Activated CD4-positive, alpha-beta T cell treated with anti-CD3 and anti-CD28 coated beads for 36 hours (primary cell): Measurements from ENCODE around the gene UNC5C. TPM values are rescaled to one million over a fixed set of nuclear protein-coding genes. Genes with fewer than 3 reads are reported as not detected.
"Not testable (repeated sequence)": the region's sequence is repeated elsewhere in the genome, so short reads cannot be mapped to it uniquely, and the experiment has no call there.

Source experiments
- ATAC-seq: fragments of 200-7000 bp; cut with Tn5 transposase; one replicate; pipeline ENCODE4 v1.10.0; 2021; ENCODE audit warnings: mild to moderate bottlenecking, moderate library complexity
- CTCF ChIA-PET: fragments of 350-600 bp; sonication (Branson Sonifier 250); formaldehyde crosslinking; loops from one replicate; lab custom pipeline; 2021; ENCODE audit warnings: antibody characterized with exemption; lab: Charles Lee
- POLR2A ChIA-PET: fragments of 350-600 bp; sonication (Branson Sonifier 250); formaldehyde crosslinking; loops from one replicate; lab custom pipeline; 2021; ENCODE audit warnings: antibody characterized with exemption, inconsistent platforms; lab: Charles Lee
- DNase-seq: peaks from one replicate; pipeline ENCODE4 v3.0.0-alpha.2; 2020
- H3K27ac Mint-ChIP-seq: one replicate; pipeline ENCODE4 v1.8.0; 2021; ENCODE audit warnings: mixed read lengths
- H3K27me3 Mint-ChIP-seq: one replicate; pipeline ENCODE4 v1.8.0; 2021; ENCODE audit warnings: mixed read lengths
- H3K36me3 Mint-ChIP-seq: one replicate; pipeline ENCODE4 v1.8.0; 2021; ENCODE audit warnings: low read depth, mixed read lengths
- H3K4me1 Mint-ChIP-seq: one replicate; pipeline ENCODE4 v1.8.0; 2021; ENCODE audit warnings: mixed read lengths
- H3K4me3 Mint-ChIP-seq: one replicate; pipeline ENCODE4 v1.8.0; 2021; ENCODE audit warnings: mild to moderate bottlenecking, moderate library complexity, mixed read lengths
- H3K9me3 Mint-ChIP-seq: one replicate; pipeline ENCODE4 v1.8.0; 2021; ENCODE audit warnings: low read depth, mixed read lengths
- intact Hi-C, 2 experiments: fragments of 100-400 bp; cut with DNase I in 1 of 2; cut with micrococcal nuclease in 1 of 2; formaldehyde crosslinking; loops; one replicate each; pipeline versions ENCODE4 v1.14.2 to v1.15.1; 2022 to 2024; cut with DNase I, micrococcal nuclease
- total RNA-seq, 2 experiments: library from RNA; stranded (reverse); gene quantifications; one replicate each; pipeline ENCODE4 v1.2.3, GENCODE V29; 2021

UNC5C gene
- total RNA-seq, 2 experiments from 2014 or later = 0.07 TPM; not detected in 1

DNA sequence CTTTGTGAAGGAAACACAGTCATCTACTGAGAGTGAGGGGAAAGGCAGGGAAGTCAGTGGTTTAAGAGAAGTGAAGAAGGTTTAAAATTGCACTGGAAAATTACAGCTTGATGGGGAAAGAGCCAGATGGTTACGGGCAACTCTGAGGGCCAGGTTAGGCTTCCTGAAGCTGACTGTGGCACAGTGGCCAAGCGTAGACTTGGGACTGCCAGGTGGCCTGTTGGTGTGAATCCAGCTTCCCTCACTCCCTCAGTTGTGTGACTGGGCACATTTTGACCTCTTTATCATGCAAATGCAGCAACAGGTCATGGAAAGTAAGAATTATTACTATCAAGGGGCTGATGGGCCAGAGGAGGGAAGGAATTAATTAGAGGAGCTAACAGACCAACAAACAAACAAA lies 390.1 kb downstream of the UNC5C start:
- intact Hi-C loops = loop anchor here in 1 of 2 experiments (5.0 kb wide), 1 partner anchor 1194 kb away; no protein-coding TSS in a partner anchor
- Mint-ChIP-seq H3K4me1 (peaks cover 12% of the 10 kb centered on the region), H3K9me3 (no peaks in the 10 kb centered on the region), H3K27ac (no peak overlapping the region), H3K36me3 (no peaks in the 10 kb centered on the region), H3K27me3 (no peaks in the 10 kb centered on the region), H3K4me3 (no peak overlapping the region)
- DNase-seq = no peak
- no peak for ATAC-seq
- ChIA-PET CTCF (interaction anchor here (1.1 kb wide), 1 partner anchor 8 kb away, joined by 5 read pairs; no protein-coding TSS in a partner anchor), POLR2A (no interaction called here)

DNA sequence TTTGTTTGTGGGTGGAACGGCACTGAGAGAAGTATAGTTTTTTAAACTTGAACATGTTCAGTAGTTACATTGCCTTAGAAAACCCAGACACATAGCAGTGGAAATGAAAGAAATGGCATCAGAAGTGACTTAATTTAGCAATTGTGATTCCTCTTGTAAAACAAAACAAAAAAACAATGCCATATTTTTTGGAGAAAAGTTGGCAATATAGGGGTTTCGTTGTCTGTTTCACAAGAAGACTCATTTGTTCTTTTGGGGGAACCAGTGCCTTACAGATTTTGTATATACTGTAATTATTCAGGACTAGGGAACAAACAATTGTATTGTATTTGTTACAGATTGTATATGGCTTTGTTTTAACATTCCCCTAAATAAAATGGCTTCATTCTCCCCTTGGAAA lies 390.7 kb downstream of the UNC5C start:
- ChIA-PET POLR2A (no interaction called here), CTCF (no interaction called here)

DNA sequence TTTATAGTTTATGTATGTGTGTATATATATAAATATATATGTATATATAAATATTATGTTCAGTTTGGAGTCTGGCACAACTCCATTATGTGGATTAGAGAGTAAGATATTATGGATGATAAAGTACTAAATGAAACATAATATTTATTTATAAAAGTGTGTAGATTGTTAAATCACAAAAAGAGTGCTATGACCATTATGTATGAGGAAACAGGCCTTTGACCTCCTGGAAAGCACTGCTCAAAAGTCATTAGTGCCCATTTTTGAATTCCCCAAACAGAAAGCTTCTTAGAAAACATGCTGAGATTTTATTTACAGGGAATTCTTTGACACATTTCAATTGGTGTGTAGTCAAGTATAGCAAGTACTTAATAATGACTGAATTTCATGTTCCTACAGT lies 391.2 kb downstream of the UNC5C start:
- DNase-seq (no peak), ATAC-seq (no peak)
- intact Hi-C loops = loop anchor here in 1 of 2 experiments (5.0 kb wide), 1 partner anchor 1195 kb away; no protein-coding TSS in a partner anchor
- Mint-ChIP-seq H3K4me1 (peaks cover 12% of the 10 kb centered on the region), H3K4me3 (no peak overlapping the region), H3K9me3 (no peaks in the 10 kb centered on the region), H3K27me3 (no peaks in the 10 kb centered on the region), H3K36me3 (no peaks in the 10 kb centered on the region), H3K27ac (no peak overlapping the region)
- ChIA-PET CTCF (no interaction called here), POLR2A (no interaction called here)

More for the DNA sequence above, 390.7 kb downstream of the UNC5C start:
- H3K4me3 Mint-ChIP-seq = no peak overlapping the region
- ATAC-seq (no peak), DNase-seq (no peak)
- intact Hi-C loops = loop anchor here in 1 of 2 experiments (5.0 kb wide), 1 partner anchor 1194 kb away; no protein-coding TSS in a partner anchor
- H3K9me3 Mint-ChIP-seq = no peaks in the 10 kb centered on the region
- H3K36me3 Mint-ChIP-seq = no peaks in the 10 kb centered on the region
- peaks cover 12% of the 10 kb centered on the region for H3K4me1 Mint-ChIP-seq
- no peaks in the 10 kb centered on the region for H3K27me3 Mint-ChIP-seq
- no peak overlapping the region for H3K27ac Mint-ChIP-seq

DNA sequence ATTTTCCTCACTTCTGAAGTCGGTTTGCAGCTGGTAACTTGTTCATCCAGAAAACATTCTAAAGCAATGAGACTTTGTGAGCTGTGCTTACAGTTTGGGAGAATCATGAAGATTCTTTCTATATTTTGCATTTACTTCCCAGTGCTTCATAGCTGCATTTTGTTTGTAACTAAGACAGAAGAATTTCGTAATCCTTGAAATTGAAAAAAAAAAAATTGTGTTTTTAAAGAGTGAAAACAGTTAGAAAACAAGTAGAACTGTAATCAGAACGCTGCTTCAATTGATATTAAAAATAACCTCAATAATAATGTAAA lies 392.4 kb downstream of the UNC5C start:
- Mint-ChIP-seq H3K4me1 (peaks cover 12% of the 10 kb centered on the region), H3K4me3 (no peak overlapping the region), H3K9me3 (no peaks in the 10 kb centered on the region), H3K36me3 (no peaks in the 10 kb centered on the region), H3K27ac (no peak overlapping the region), H3K27me3 (no peaks in the 10 kb centered on the region)
- intact Hi-C loops = loop anchor here in 1 of 2 experiments (5.0 kb wide), 1 partner anchor 1196 kb away; no protein-coding TSS in a partner anchor
- CTCF ChIA-PET = interaction anchor here (0.6 to 1.0 kb wide), 9 partner anchors 14 to 954 kb away, joined by 3 to 5 read pairs (median 3); no protein-coding TSS in a partner anchor
- no peak for DNase-seq
- POLR2A ChIA-PET = interaction anchor here (0.6 kb wide), 1 partner anchor 175 kb away, joined by 3 read pairs; no protein-coding TSS in a partner anchor
- ATAC-seq = no peak

DNA sequence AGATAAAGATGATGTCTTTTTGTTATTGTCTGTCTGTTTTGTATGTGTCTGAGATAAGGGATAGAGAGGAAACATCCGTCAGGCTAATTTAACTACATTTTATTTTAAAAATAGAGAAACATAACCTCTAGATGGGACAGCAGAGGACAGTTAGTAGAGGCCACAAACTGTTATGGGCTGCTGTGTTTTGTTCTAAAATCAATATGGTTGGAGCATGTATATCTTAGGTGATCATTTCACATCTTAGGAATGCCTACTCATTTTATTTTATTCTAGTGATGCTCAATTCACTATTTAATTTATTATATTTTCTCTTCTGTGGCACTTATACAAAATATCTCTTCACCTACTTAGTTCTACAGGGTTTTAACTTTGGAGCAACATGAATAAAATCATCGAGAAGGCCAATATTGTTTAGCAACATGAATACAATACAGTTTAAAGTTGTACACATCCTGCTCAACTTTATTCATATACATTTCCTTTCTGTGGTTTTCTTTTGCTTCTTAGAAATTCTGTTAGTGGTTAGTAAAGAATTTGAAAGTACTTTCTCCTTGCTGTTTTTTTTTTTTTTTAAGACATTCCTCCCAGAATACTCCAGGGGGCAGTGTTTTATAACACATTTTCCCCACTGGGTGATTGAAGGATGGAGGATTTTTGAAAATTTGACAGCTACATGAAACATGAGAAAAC lies 392.9 kb downstream of the UNC5C start:
- intact Hi-C loops = loop anchor here in 1 of 2 experiments (5.0 kb wide), 1 partner anchor 1196 kb away; no protein-coding TSS in a partner anchor
- ChIA-PET POLR2A (no interaction called here), CTCF (interaction anchor here (0.6 to 1.0 kb wide), 9 partner anchors 14 to 955 kb away, joined by 3 to 5 read pairs (median 3); no protein-coding TSS in a partner anchor)
- Mint-ChIP-seq H3K27ac (peak overlapping the region; percentile 39), H3K4me3 (no peak overlapping the region), H3K27me3 (no peaks in the 10 kb centered on the region), H3K9me3 (no peaks in the 10 kb centered on the region), H3K36me3 (no peaks in the 10 kb centered on the region), H3K4me1 (peaks cover 12% of the 10 kb centered on the region)
- DNase-seq (no peak), ATAC-seq (peak; percentile 63)

DNA sequence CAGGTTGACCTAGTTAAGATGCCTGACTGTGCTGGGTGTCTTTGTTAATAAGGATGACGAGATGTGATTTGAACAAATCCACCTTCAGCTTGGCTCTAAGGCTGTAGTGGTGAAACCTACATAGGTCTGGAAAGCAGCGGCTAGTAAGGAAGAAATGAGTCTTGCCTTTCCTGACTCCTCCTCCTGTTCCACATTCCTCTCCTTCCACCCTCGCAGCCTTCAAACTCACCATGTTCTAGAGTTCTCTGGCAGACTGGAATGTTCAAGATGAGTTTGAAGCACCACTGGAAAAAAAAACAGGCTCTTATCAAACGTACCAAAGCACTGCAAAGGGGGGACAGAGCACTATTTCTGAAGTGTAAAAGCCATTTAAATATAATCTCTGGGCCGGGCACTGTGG lies 395.6 kb downstream of the UNC5C start:
- no peaks in the 10 kb centered on the region for H3K27me3 Mint-ChIP-seq
- CTCF ChIA-PET = no interaction called here
- DNase-seq = no peak
- H3K4me1 Mint-ChIP-seq = peaks cover 12% of the 10 kb centered on the region
- ATAC-seq = no peak
- no peak overlapping the region for H3K4me3 Mint-ChIP-seq
- H3K9me3 Mint-ChIP-seq = no peaks in the 10 kb centered on the region
- no peaks in the 10 kb centered on the region for H3K36me3 Mint-ChIP-seq
- POLR2A ChIA-PET = no interaction called here
- intact Hi-C loops = no loop called here
- no peak overlapping the region for H3K27ac Mint-ChIP-seq

DNA sequence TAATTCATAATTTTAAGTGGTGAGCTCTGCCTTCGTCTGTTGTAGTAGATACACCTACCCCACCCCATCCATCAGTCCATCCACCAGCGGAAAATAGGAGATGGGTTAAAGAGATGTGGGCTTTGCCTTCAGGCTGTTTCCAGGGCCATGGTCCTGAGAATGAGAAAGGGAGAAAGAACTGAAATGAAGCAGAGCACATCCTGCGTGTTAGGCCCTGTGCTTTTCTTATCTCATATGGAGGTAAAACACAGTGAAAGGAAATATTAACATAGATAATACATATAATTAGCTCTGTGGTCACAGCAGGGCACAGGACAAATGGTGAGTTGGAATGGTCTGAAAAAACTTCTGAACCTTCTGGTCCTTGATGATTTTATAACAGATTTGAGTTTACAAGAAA lies 397.5 kb downstream of the UNC5C start:
- ChIA-PET POLR2A (no interaction called here), CTCF (interaction anchor here (1.0 kb wide), 1 partner anchor 528 kb away, joined by 3 read pairs; no protein-coding TSS in a partner anchor)
- DNase-seq = no peak
- H3K36me3 Mint-ChIP-seq = no peaks in the 10 kb centered on the region
- no peak overlapping the region for H3K27ac Mint-ChIP-seq
- H3K4me3 Mint-ChIP-seq = no peak overlapping the region
- intact Hi-C loops = no loop called here
- no peak for ATAC-seq
- H3K9me3 Mint-ChIP-seq = no peaks in the 10 kb centered on the region
- H3K27me3 Mint-ChIP-seq = no peaks in the 10 kb centered on the region
- H3K4me1 Mint-ChIP-seq = peaks cover 10% of the 10 kb centered on the region

DNA sequence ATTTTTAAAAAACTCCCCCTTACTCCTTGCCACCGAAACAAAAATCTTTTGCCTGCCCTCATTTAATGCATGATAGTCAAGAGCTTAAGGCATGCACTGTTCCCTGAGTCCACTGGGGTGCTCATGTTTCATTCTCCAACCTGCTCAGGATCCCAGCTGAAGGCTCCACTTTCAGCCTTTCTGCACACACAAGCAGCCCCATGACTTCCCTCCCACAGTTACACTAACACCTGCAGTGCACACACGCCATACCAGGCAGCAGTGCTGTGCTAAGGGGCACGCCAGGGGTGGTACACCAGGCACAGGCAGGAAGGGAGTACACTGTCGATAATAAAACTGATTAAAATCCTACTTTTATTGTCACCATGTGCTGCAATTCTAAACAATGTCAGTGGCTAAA lies 405.8 kb downstream of the UNC5C start:
- H3K9me3 Mint-ChIP-seq = peaks cover 6% of the 10 kb centered on the region
- H3K4me1 Mint-ChIP-seq = peaks cover 2% of the 10 kb centered on the region
- H3K4me3 Mint-ChIP-seq = no peak overlapping the region
- ATAC-seq (no peak), DNase-seq (no peak)
- CTCF ChIA-PET = interaction anchor here (1.5 kb wide), 1 partner anchor 13 kb away, joined by 4 read pairs; no protein-coding TSS in a partner anchor
- intact Hi-C loops = no loop called here
- POLR2A ChIA-PET = interaction anchor here (0.6 kb wide), 1 partner anchor 1311 kb away, joined by 4 read pairs; no protein-coding TSS in a partner anchor
- no peaks in the 10 kb centered on the region for H3K36me3 Mint-ChIP-seq
- H3K27me3 Mint-ChIP-seq = peaks cover 7% of the 10 kb centered on the region
- H3K27ac Mint-ChIP-seq = no peak overlapping the region

DNA sequence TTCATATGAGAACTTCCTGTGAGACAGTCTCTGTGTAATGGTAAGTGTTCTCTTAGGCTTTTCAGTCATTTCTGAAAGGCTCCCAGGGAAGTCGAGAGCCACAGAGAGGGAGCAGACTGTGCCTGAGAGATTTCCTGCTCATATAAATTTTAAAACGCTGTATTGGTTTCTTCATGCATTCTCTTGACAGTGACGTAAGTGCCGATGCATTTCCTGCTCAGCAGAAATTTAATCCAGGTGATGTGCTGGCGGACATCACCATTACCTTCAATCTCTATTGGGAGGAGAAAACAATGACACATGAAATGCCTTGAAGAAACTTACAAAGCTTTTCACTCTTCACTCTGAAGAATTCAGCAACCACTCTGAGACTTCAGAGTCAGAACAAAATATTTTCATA lies 407.4 kb downstream of the UNC5C start:
- H3K36me3 Mint-ChIP-seq = no peaks in the 10 kb centered on the region
- peaks cover 6% of the 10 kb centered on the region for H3K9me3 Mint-ChIP-seq
- DNase-seq (no peak), ATAC-seq (no peak)
- no peak overlapping the region for H3K27ac Mint-ChIP-seq
- intact Hi-C loops = no loop called here
- POLR2A ChIA-PET = interaction anchor here (0.5 kb wide), 1 partner anchor 311 kb away, joined by 4 read pairs; no protein-coding TSS in a partner anchor
- H3K27me3 Mint-ChIP-seq = peaks cover 7% of the 10 kb centered on the region
- H3K4me3 Mint-ChIP-seq = no peak overlapping the region
- CTCF ChIA-PET = interaction anchor here (1.5 kb wide), 1 partner anchor 15 kb away, joined by 4 read pairs; no protein-coding TSS in a partner anchor
- H3K4me1 Mint-ChIP-seq = peaks cover 2% of the 10 kb centered on the region

DNA sequence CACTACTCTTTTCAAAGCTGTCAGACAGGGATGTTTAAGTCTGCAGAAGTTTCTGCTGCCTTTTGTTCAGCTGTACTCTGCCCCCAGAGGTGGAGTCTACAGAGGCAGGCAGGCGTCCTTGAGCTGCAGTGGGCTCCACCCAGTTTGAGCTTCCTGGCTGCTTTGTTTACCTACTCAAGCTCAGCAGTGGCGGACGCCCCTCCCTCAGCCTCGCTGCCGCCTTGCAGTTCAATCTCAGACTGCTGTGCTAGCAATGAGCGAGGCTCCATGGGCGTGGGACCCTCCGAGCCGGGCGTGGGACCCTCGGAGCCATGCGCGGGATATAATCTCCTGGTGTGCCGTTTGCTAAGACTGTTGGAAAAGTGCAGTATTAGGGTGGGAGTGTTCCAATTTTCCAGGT lies 409.3 kb downstream of the UNC5C start:
- H3K9me3 Mint-ChIP-seq, intact Hi-C loops, H3K4me3 Mint-ChIP-seq, H3K4me1 Mint-ChIP-seq, DNase-seq, CTCF ChIA-PET, H3K36me3 Mint-ChIP-seq, H3K27me3 Mint-ChIP-seq, ATAC-seq, POLR2A ChIA-PET, H3K27ac Mint-ChIP-seq: not testable (repeated sequence)

DNA sequence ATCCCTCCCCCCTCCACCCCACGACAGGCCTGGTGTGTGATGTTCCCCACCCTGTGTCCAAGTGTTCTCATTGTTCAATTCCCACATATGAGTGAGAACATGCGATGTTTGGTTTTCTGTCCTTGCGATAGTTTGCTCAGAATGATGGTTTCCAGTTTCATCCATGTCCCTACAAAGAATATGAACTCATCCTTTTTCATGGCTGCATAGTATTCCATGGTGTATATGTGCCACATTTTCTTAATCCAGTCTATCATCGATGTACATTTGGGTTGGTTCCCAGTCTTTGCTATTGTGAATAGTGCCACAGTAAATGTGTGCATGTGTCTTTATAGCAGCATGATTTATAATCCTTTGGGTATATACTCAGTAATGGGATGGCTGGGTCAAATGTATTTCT lies 414.8 kb downstream of the UNC5C start:
- H3K36me3 Mint-ChIP-seq, H3K4me3 Mint-ChIP-seq, CTCF ChIA-PET, H3K27ac Mint-ChIP-seq, H3K9me3 Mint-ChIP-seq, ATAC-seq, intact Hi-C loops, H3K27me3 Mint-ChIP-seq, POLR2A ChIA-PET, DNase-seq, H3K4me1 Mint-ChIP-seq: not testable (repeated sequence)
